Keratinocyte (primary cell): ENCODE results near the gene EPHA1. TPM values are rescaled to one million over a fixed set of nuclear protein-coding genes. Genes with fewer than 3 reads are reported as not detected.

Source experiments
- DNase-seq: peaks from one replicate; pipeline ENCODE4 v3.0.0-alpha.2; 2011; ENCODE audit warnings: low read depth, missing footprints, low spot score
- FAIRE-seq: peaks from 2 replicates; lab custom pipeline; 2011; peaks lifted over from hg19 to GRCh38; lab: Jason Lieb, UNC
- H2AFZ ChIP-seq: 2 replicates; pipeline ENCODE4 v1.6.0; 2012; ENCODE audit warnings: low read length, control low read depth, inconsistent platforms; ENCODE audit not compliant: control insufficient read depth
- H3K27ac ChIP-seq: 2 replicates; pipeline ENCODE4 v1.5.1; 2011; ENCODE audit warnings: low read length; ENCODE audit not compliant: control insufficient read depth, insufficient read depth
- H3K27me3 ChIP-seq: 3 replicates; pipeline ENCODE4 v1.6.0; 2011; ENCODE audit warnings: low read length; ENCODE audit not compliant: control insufficient read depth, insufficient read depth; ENCODE audit errors: extremely low read depth
- H3K36me3 ChIP-seq, 2 experiments: 2 replicates in 1 of 2; 3 replicates in 1 of 2; pipeline ENCODE4 v1.5.1; 2011; ENCODE audit warnings: low read length in 2 of 2, mild to moderate bottlenecking in 1 of 2; ENCODE audit not compliant: control insufficient read depth in 2 of 2, insufficient read depth in 2 of 2; ENCODE audit errors: extremely low read depth in 1 of 2
- H3K4me1 ChIP-seq: 3 replicates; pipeline ENCODE4 v1.5.1; 2011; ENCODE audit warnings: low read length; ENCODE audit not compliant: control insufficient read depth, insufficient read depth; ENCODE audit errors: extremely low read depth
- H3K4me2 ChIP-seq: 3 replicates; pipeline ENCODE4 v1.6.0; 2011; ENCODE audit warnings: low read depth, low read length; ENCODE audit not compliant: control insufficient read depth, insufficient read depth; ENCODE audit errors: extremely low read depth
- H3K4me3 ChIP-seq, 3 experiments: fragments of 200-600 bp in 1 of 3; sonication (generic) in 1 of 3; 2 replicates in 2 of 3; 3 replicates in 1 of 3; pipeline ENCODE4 v1.5.1; 2011 to 2016; ENCODE audit warnings: low read length in 3 of 3, mild to moderate bottlenecking in 3 of 3, control low read depth in 2 of 3, inconsistent platforms in 1 of 3, low read depth in 1 of 3, mixed read lengths in 1 of 3, mixed run types in 1 of 3, moderate library complexity in 1 of 3; ENCODE audit not compliant: control insufficient read depth in 2 of 3, insufficient read depth in 2 of 3; ENCODE audit errors: extremely low read depth in 1 of 3
- H3K79me2 ChIP-seq: 2 replicates; pipeline ENCODE4 v1.6.0; 2012; ENCODE audit warnings: low read length; ENCODE audit not compliant: control insufficient read depth, insufficient read depth
- H3K9ac ChIP-seq: 3 replicates; pipeline ENCODE4 v1.6.0; 2011; ENCODE audit warnings: low read length; ENCODE audit not compliant: control insufficient read depth, insufficient read depth; ENCODE audit errors: extremely low read depth
- H3K9me1 ChIP-seq: 3 replicates; pipeline ENCODE4 v1.6.0; 2011; ENCODE audit warnings: low read length; ENCODE audit not compliant: control insufficient read depth, insufficient read depth; ENCODE audit errors: extremely low read depth
- H3K9me3 ChIP-seq: 2 replicates; pipeline ENCODE4 v1.5.1; 2012; ENCODE audit warnings: low read depth, low read length; ENCODE audit not compliant: control insufficient read depth
- H4K20me1 ChIP-seq: 3 replicates; pipeline ENCODE4 v1.6.0; 2011; ENCODE audit warnings: low read length; ENCODE audit not compliant: control insufficient read depth, insufficient read depth; ENCODE audit errors: extremely low read depth
- EZH2 ChIP-seq: IDR thresholded peaks from one replicate; pipeline ENCODE4 v1.6.1; 2012; ENCODE audit warnings: inconsistent platforms, mild to moderate bottlenecking, low read length, moderate library complexity
- dilution Hi-C: fragments of 300-500 bp; cut with MboI; formaldehyde crosslinking; loops from one replicate; pipeline ENCODE4 v1.7.0; 2020; ENCODE audit warnings: low sequenced_read_pairs; ENCODE audit not compliant: extremely low pct_ligation_motif_present
- polyA plus RNA-seq, 5 experiments: library from polyadenylated mRNA; depleted of rRNA in 3 of 5; stranded (reverse) in 3 of 5; stranded (forward) in 1 of 5; unstranded in 1 of 5; fragments of >200 nt; gene quantifications; 1 replicate in 1 of 5; 2 replicates in 3 of 5; 3 replicates in 1 of 5; pipeline versions ENCODE4 v1.2.1 to v1.2.3, GENCODE V29; 2011 to 2012; ENCODE audit warnings: missing spikeins in 2 of 5, low read depth in 1 of 5, low replicate concordance in 1 of 5
- TF ChIP-seq, protein P1 (sequence below), 3 experiments: IDR thresholded peaks in 1 of 3; conservative IDR thresholded peaks in 1 of 3; optimal IDR thresholded peaks in 1 of 3; 2 replicates in 2 of 3; 3 replicates in 1 of 3; pipeline versions ENCODE3 to v1.5.1; 2011; ENCODE audit warnings: low read length in 3 of 3, mild to moderate bottlenecking in 3 of 3, moderate library complexity in 2 of 3, control low read depth in 1 of 3, inconsistent platforms in 1 of 3; ENCODE audit not compliant: insufficient read depth in 2 of 3; ENCODE audit errors: extremely low read depth in 1 of 3

EPHA1 gene
- polyA plus RNA-seq, 1 donor (not counting 4 experiments of a cell fraction or from before 2014, with no cell fraction given): 31.9 TPM

DNA sequence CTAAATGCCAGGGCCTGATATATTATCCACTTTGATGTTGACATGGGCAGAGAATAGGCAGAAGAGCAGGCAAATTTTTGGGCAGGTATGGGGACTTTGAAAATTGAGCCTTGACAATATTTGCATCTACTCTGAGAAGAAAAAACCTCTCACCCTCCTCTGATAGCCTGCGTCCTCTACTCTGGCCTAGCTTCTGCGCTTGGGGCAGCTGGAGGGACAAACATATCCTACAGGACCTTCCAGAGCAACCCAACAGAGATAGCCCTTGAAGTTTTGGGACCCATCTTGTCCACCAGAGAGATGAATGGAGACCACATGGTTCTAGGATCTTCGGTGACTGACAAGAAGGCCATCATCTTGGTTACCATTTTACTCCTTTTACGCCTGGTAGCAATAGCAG lies 34.5 kb upstream of the EPHA1 start, which contains the start of gene TAS2R60:
Gene TAS2R60 (plus strand): TSS at position 301 of the 400 bp plus-strand sequence. CDS start 0 bp downstream, at position 301.
- FAIRE-seq: no peak
- Histone ChIP-seq H3K36me3 (no peaks in the 10 kb centered on the region), H3K9me1 (no peaks in the 10 kb centered on the region), H3K9ac (no peak within 1 kb of the TSS), H3K4me3 (no peak within 1 kb of the TSS), H3K79me2 (no peaks in the 10 kb centered on the region), H3K27ac (no peak within 1 kb of the TSS), H3K9me3 (no peaks in the 10 kb centered on the region), H4K20me1 (no peaks in the 10 kb centered on the region), H3K4me1 (no peaks in the 10 kb centered on the region), H3K4me2 (no peak within 1 kb of the TSS), H3K27me3 (no peaks in the 10 kb centered on the region), H2AFZ (no peak within 1 kb of the TSS)
- TF ChIP-seq EZH2: no peak
- TF ChIP-seq, protein P1, sequence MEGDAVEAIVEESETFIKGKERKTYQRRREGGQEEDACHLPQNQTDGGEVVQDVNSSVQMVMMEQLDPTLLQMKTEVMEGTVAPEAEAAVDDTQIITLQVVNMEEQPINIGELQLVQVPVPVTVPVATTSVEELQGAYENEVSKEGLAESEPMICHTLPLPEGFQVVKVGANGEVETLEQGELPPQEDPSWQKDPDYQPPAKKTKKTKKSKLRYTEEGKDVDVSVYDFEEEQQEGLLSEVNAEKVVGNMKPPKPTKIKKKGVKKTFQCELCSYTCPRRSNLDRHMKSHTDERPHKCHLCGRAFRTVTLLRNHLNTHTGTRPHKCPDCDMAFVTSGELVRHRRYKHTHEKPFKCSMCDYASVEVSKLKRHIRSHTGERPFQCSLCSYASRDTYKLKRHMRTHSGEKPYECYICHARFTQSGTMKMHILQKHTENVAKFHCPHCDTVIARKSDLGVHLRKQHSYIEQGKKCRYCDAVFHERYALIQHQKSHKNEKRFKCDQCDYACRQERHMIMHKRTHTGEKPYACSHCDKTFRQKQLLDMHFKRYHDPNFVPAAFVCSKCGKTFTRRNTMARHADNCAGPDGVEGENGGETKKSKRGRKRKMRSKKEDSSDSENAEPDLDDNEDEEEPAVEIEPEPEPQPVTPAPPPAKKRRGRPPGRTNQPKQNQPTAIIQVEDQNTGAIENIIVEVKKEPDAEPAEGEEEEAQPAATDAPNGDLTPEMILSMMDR (optimal IDR thresholded peaks at IDR 0.05 in 1 of 3, IDR thresholded peaks at IDR 0.05 in 1 of 3, conservative IDR thresholded peaks at IDR 0.05 in 1 of 3; ENCODE audit: extremely low read depth in 1 of 3, insufficient read depth in 2 of 3, low read length in 3 of 3): no peak
- DNase-seq: no peak
- dilution Hi-C loops: no loop called here

DNA sequence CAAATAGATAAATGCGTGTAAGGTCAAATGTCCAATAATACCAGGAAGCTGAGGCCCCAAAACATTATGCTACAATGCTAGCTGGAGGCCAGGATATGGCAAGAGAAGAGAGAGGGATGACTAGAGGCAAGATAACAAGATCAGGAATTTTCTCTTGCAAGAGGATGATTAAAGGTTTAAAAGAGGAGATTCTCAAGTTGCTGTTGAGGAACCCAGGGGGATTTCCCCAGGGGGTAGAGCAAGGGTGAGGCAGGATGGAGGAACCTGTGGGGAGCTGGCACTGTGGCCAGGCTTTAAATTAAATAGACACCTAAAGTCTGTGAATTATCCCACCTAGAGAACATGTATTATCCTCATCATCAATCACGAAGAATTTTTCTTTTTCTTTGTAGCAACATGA lies 31.2 kb upstream of the EPHA1 start:
- dilution Hi-C loops: no loop called here
- Histone ChIP-seq H3K9ac (no peak overlapping the region), H3K4me1 (peaks cover 9% of the 10 kb centered on the region), H3K9me3 (no peaks in the 10 kb centered on the region), H3K27ac (no peak overlapping the region), H3K36me3 (no peaks in the 10 kb centered on the region), H3K4me3 (no peak overlapping the region), H3K9me1 (no peaks in the 10 kb centered on the region), H4K20me1 (no peaks in the 10 kb centered on the region), H3K79me2 (no peaks in the 10 kb centered on the region), H2AFZ (no peak overlapping the region), H3K4me2 (no peak overlapping the region), H3K27me3 (no peaks in the 10 kb centered on the region)
- TF ChIP-seq, protein P1 (optimal IDR thresholded peaks at IDR 0.05 in 1 of 3, IDR thresholded peaks at IDR 0.05 in 1 of 3, conservative IDR thresholded peaks at IDR 0.05 in 1 of 3; ENCODE audit: extremely low read depth in 1 of 3, insufficient read depth in 2 of 3, low read length in 3 of 3): no peak
- no peak for TF ChIP-seq EZH2
- DNase-seq (no peak), FAIRE-seq (no peak)
